ENCODE results near the gene BICRA. TPM values are rescaled to one million over a fixed set of nuclear protein-coding genes. Genes with fewer than 3 reads are reported as not detected.

Gene BICRA
- total RNA-seq, 1 experiment from 2014 or later: 24.4 TPM

DNA sequence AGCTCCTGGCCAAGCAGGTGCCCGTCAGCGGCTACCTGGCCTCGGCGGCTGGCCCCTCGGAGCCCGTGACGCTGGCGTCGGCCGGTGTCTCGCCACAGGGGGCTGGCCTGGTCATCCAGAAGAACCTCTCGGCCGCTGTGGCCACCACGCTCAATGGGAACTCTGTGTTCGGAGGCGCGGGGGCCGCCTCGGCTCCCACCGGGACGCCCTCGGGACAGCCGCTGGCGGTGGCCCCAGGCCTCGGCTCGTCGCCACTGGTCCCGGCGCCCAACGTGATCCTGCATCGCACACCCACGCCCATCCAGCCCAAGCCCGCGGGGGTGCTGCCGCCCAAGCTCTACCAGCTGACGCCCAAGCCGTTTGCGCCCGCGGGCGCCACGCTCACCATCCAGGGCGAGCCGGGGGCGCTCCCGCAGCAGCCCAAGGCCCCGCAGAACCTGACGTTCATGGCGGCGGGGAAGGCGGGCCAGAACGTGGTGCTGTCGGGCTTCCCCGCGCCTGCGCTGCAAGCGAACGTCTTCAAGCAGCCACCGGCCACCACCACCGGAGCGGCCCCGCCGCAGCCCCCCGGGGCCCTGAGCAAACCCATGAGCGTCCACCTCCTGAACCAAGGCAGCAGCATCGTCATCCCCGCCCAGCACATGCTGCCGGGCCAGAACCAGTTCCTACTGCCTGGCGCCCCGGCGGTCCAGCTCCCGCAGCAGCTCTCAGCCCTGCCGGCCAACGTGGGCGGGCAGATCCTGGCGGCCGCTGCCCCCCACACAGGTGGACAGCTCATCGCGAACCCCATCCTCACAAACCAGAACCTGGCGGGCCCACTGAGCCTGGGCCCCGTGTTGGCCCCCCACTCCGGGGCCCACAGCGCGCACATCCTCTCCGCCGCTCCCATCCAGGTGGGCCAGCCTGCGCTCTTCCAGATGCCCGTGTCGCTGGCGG lies 71.3 kb downstream of the BICRA start:
- CTCF ChIA-PET: no interaction called here
- DNase-seq: no peak
- TF ChIP-seq, protein P1, sequence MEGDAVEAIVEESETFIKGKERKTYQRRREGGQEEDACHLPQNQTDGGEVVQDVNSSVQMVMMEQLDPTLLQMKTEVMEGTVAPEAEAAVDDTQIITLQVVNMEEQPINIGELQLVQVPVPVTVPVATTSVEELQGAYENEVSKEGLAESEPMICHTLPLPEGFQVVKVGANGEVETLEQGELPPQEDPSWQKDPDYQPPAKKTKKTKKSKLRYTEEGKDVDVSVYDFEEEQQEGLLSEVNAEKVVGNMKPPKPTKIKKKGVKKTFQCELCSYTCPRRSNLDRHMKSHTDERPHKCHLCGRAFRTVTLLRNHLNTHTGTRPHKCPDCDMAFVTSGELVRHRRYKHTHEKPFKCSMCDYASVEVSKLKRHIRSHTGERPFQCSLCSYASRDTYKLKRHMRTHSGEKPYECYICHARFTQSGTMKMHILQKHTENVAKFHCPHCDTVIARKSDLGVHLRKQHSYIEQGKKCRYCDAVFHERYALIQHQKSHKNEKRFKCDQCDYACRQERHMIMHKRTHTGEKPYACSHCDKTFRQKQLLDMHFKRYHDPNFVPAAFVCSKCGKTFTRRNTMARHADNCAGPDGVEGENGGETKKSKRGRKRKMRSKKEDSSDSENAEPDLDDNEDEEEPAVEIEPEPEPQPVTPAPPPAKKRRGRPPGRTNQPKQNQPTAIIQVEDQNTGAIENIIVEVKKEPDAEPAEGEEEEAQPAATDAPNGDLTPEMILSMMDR (IDR thresholded peaks at IDR 0.05; ENCODE audit: unreplicated experiment): no peak
- no TSS peak for BruUV-seq (replicated peaks)
- intact Hi-C loops (cut with micrococcal nuclease; ENCODE audit: unreplicated experiment): no loop called here
- H3K27me3 Mint-ChIP-seq (ENCODE audit: unreplicated experiment): no peaks in the 10 kb centered on the region
- H3K4me3 Mint-ChIP-seq (ENCODE audit: low read depth, unreplicated experiment): no peak overlapping the region
- H3K9me3 Mint-ChIP-seq (ENCODE audit: low read depth, unreplicated experiment): no peaks in the 10 kb centered on the region
- H3K4me1 Mint-ChIP-seq (ENCODE audit: low read depth, unreplicated experiment): no peaks in the 10 kb centered on the region
- no peak overlapping the region for H3K27ac Mint-ChIP-seq (ENCODE audit: unreplicated experiment)
- peaks cover 16% of the 10 kb centered on the region for H3K36me3 Mint-ChIP-seq (ENCODE audit: insufficient read depth, unreplicated experiment)

DNA sequence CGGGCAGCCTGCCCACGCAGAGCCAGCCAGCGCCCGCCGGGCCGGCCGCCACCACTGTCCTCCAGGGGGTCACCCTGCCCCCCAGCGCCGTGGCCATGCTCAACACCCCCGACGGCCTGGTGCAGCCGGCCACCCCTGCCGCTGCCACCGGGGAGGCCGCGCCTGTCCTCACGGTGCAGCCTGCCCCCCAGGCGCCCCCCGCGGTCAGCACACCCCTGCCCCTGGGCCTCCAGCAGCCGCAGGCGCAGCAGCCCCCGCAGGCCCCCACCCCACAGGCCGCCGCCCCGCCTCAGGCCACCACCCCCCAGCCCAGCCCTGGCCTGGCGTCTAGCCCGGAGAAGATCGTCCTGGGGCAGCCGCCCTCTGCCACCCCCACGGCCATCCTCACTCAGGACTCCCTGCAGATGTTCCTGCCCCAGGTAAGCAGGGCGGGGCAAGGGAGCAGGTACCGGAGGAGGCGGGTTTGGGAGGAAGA lies 72.0 kb downstream of the BICRA start:
- Mint-ChIP-seq H3K9me3 (ENCODE audit: low read depth, unreplicated experiment) (no peaks in the 10 kb centered on the region), H3K4me3 (ENCODE audit: low read depth, unreplicated experiment) (no peak overlapping the region), H3K36me3 (ENCODE audit: insufficient read depth, unreplicated experiment) (peaks cover 17% of the 10 kb centered on the region), H3K27me3 (ENCODE audit: unreplicated experiment) (no peaks in the 10 kb centered on the region), H3K27ac (ENCODE audit: unreplicated experiment) (no peak overlapping the region), H3K4me1 (ENCODE audit: low read depth, unreplicated experiment) (no peaks in the 10 kb centered on the region)
- no TSS peak for BruUV-seq (replicated peaks)
- DNase-seq: no peak
- intact Hi-C loops (cut with micrococcal nuclease; ENCODE audit: unreplicated experiment): no loop called here
- TF ChIP-seq, protein P1 (IDR thresholded peaks at IDR 0.05; ENCODE audit: unreplicated experiment): no peak
- CTCF ChIA-PET: no interaction called here

DNA sequence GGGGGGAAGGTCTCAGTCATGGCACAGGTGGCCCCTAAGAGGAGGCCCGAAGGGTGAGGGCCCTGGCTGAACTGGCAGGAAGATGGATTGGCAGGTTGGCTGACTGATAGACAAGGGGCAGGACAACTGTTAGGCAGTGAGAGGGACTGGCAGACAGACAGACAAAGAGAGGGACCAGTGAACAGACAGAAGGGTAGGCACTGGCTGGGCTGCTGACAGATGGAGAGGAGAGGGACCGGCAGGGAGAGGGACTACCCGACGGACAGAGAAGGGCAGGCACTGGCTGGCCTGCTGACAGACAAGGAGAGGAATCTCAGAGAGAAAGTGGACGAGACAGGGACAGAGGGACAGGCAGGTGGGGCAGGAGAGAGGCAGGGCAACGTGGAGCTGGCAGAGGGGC lies 72.5 kb downstream of the BICRA start:
- intact Hi-C loops (cut with micrococcal nuclease; ENCODE audit: unreplicated experiment): no loop called here
- DNase-seq: no peak
- Mint-ChIP-seq H3K36me3 (ENCODE audit: insufficient read depth, unreplicated experiment) (peaks cover 17% of the 10 kb centered on the region), H3K4me3 (ENCODE audit: low read depth, unreplicated experiment) (no peak overlapping the region), H3K4me1 (ENCODE audit: low read depth, unreplicated experiment) (no peaks in the 10 kb centered on the region), H3K27ac (ENCODE audit: unreplicated experiment) (no peak overlapping the region), H3K27me3 (ENCODE audit: unreplicated experiment) (no peaks in the 10 kb centered on the region), H3K9me3 (ENCODE audit: low read depth, unreplicated experiment) (no peaks in the 10 kb centered on the region)
- no TSS peak for BruUV-seq (replicated peaks)
- CTCF ChIA-PET: no interaction called here
- TF ChIP-seq, protein P1 (IDR thresholded peaks at IDR 0.05; ENCODE audit: unreplicated experiment): no peak

DNA sequence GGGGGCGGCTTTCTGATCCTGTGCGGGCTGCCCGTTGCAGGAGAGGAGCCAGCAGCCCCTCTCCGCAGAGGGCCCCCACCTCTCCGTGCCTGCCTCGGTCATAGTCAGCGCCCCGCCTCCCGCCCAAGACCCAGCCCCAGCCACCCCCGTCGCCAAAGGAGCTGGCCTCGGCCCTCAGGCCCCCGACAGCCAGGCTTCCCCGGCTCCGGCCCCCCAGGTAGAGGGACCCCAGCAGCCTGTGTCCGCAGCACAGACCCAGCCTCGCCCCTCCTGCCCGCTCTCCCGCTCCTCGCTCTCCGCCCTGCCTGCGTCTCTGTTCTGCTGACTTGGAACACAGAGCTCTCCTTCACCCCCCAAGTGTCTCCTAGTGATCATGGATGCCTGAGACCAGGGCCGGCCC lies 73.0 kb downstream of the BICRA start:
- intact Hi-C loops (cut with micrococcal nuclease; ENCODE audit: unreplicated experiment): no loop called here
- no peak overlapping the region for H3K27ac Mint-ChIP-seq (ENCODE audit: unreplicated experiment)

More for the DNA sequence above, 73.0 kb downstream of the BICRA start:
- DNase-seq: no peak
- CTCF ChIA-PET: no interaction called here
- Mint-ChIP-seq H3K27me3 (ENCODE audit: unreplicated experiment) (no peaks in the 10 kb centered on the region), H3K4me3 (ENCODE audit: low read depth, unreplicated experiment) (no peak overlapping the region), H3K9me3 (ENCODE audit: low read depth, unreplicated experiment) (no peaks in the 10 kb centered on the region), H3K36me3 (ENCODE audit: insufficient read depth, unreplicated experiment) (peaks cover 17% of the 10 kb centered on the region), H3K4me1 (ENCODE audit: low read depth, unreplicated experiment) (no peaks in the 10 kb centered on the region)
- BruUV-seq (replicated peaks): no TSS peak
- TF ChIP-seq, protein P1 (IDR thresholded peaks at IDR 0.05; ENCODE audit: unreplicated experiment): no peak
